GM12873 (cell line): Measurements from ENCODE around the gene TTC32.

Source experiments
- TF ChIP-seq, protein P1 (sequence below): IDR thresholded peaks from 2 replicates; pipeline ENCODE4 v1.5.1; 2012; ENCODE audit warnings: low read depth, mild to moderate bottlenecking, moderate library complexity, low read length, control low read depth; ENCODE audit not compliant: insufficient read depth; ENCODE audit errors: missing control alignments

Gene TTC32

DNA sequence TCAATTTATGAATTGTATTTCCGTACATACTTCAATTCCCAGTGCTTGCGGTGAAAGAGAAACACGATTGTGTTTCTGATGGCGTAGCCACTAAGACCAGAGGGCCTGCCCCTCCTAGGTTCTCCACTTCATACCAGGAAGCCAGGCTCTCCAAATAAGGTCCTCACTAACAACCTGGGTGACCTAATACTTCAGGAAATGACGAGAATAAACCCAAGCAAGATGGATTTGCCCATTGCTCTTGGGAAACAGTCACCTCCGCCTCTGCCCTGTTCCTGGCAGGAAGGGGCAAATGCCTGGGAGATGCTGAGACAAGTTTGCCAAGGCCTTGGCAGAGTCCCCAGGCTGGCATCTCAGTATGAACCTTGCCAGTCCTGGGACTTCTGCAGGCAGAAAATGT is 41.8 kb downstream of the TTC32 start:
- TF ChIP-seq, protein P1, sequence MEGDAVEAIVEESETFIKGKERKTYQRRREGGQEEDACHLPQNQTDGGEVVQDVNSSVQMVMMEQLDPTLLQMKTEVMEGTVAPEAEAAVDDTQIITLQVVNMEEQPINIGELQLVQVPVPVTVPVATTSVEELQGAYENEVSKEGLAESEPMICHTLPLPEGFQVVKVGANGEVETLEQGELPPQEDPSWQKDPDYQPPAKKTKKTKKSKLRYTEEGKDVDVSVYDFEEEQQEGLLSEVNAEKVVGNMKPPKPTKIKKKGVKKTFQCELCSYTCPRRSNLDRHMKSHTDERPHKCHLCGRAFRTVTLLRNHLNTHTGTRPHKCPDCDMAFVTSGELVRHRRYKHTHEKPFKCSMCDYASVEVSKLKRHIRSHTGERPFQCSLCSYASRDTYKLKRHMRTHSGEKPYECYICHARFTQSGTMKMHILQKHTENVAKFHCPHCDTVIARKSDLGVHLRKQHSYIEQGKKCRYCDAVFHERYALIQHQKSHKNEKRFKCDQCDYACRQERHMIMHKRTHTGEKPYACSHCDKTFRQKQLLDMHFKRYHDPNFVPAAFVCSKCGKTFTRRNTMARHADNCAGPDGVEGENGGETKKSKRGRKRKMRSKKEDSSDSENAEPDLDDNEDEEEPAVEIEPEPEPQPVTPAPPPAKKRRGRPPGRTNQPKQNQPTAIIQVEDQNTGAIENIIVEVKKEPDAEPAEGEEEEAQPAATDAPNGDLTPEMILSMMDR = no peak

DNA sequence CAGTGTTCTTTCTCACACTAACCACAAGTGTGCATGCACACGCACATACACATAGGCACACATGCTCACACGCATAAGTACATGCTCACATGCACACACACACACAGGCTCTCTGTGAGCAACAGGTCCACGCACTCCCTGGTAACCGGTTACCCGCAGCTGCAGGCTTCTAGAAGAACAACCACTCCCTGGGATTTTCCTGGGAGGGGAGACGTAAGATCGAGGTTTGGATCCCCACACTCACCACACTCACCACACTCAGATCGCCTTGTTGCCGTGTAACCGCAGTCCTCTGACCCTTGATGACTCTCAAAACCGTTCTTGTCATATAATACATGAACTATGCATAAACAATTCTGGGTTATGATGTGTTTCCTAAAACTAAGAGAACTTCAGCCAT is 42.2 kb downstream of the TTC32 start:
- TF ChIP-seq, protein P1 = no peak

GRCh38 chr2:19857806-19858205 is 44.0 kb downstream of the TTC32 start:
- TF ChIP-seq, protein P1 = no peak

DNA sequence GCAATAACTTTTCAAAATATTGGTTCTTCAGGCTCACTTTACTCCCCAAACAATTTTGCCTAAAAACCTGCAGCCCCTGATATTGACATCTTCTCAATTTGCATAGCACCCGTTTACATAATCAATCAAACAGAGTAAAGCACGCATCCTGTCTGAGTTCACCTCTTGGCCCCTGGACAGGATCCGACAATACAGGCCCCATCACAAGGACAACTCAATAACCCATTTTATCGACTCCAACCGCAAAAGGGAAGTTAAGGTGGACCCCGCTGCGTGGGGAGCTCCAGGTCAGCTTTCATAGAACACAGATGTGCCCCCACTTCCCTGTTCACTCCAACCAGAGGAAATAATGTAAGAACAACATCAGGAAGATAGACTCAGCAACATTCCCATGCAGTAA is 44.7 kb downstream of the TTC32 start:
- TF ChIP-seq, protein P1 = no peak

DNA sequence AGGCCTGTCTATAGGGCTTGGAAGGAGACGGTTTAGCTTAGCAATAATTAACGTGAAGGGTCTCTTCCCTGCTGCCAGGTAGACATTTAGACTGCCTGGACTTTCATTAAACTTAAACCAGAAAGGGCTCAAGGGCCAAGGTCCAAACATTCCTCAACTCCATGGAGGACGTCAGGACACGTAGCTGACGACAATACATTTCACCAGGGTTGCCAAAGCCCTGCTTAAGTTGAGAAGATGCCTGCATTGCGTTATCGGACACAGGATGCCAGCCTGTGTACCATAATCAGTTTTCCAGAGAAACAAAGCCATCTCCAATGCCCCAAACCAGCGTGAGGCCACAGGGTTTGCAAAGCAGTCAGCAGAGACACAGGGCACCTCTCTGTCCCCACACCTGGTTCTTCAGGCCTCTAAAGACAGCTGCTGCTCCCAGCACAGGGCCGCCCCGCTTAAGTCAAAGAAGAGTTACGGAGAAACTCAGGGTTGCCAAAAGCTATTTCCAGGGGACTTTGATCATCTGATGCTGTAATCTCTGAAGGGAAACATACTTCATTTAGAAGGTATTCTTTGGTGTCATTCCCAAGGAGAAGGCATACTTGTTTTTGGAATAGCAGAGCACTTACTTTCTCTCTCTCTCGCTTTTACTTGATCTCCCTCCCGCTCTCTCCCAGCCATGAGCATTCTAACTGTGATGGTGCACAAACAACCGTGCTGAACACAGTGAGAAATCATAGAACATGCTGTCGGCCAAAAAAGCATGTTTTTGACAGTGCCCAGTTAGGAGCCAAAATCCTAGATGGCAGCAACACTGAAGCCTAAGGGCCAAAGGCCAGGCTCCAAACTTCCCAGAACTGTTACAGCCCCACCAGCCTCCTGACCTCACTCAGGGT is 46.0 kb downstream of the TTC32 start:
- TF ChIP-seq, protein P1 = no peak

GRCh38 chr2:19854596-19855541 is 46.9 kb downstream of the TTC32 start:
- TF ChIP-seq, protein P1 = no peak

- TF ChIP-seq, protein P1 = peak; percentile 26
These were observed 50.6 kb downstream of the TTC32 start for GRCh38 chr2:19851116-19851695.
